Glutamatergic neuron (in vitro differentiated cells): ENCODE data around the gene PRKCE. TPM values are rescaled to one million over a fixed set of nuclear protein-coding genes. Genes with fewer than 3 reads are reported as not detected.

ENCODE experiments used
- DNase-seq: peaks from one replicate; pipeline ENCODE4 v3.0.0; 2022
- H3K27ac Mint-ChIP-seq: one replicate; pipeline ENCODE4 v1.8.0; 2020; ENCODE audit warnings: mild to moderate bottlenecking, mixed read lengths, inconsistent platforms; ENCODE audit not compliant: unreplicated experiment
- H3K27me3 Mint-ChIP-seq: one replicate; pipeline ENCODE4 v1.8.0; 2020; ENCODE audit warnings: mild to moderate bottlenecking, moderate library complexity, mixed read lengths, inconsistent platforms; ENCODE audit not compliant: unreplicated experiment
- H3K36me3 Mint-ChIP-seq: one replicate; pipeline ENCODE4 v1.8.0; 2020; ENCODE audit warnings: mild to moderate bottlenecking, mixed read lengths, inconsistent platforms; ENCODE audit not compliant: unreplicated experiment
- H3K4me1 Mint-ChIP-seq: one replicate; pipeline ENCODE4 v1.8.0; 2020; ENCODE audit warnings: mild to moderate bottlenecking, low read depth, mixed read lengths, inconsistent platforms; ENCODE audit not compliant: unreplicated experiment
- H3K4me3 Mint-ChIP-seq: one replicate; pipeline ENCODE4 v1.8.0; 2020; ENCODE audit warnings: mild to moderate bottlenecking, mixed read lengths, inconsistent platforms; ENCODE audit not compliant: unreplicated experiment
- H3K9me3 Mint-ChIP-seq: one replicate; pipeline ENCODE4 v1.8.0; 2020; ENCODE audit warnings: mild to moderate bottlenecking, moderate library complexity, mixed read lengths, inconsistent platforms; ENCODE audit not compliant: unreplicated experiment
- CTCF ChIP-seq: fragments of 200-600 bp; sonication (generic); IDR thresholded peaks from one replicate; pipeline ENCODE4 v1.5.0; 2021; ENCODE audit not compliant: partially characterized antibody, unreplicated experiment
- total RNA-seq: library from RNA; stranded (reverse); fragmentation: NEBNext Ultra II Directional; extraction: Animal tissue kit (Norgen Biotek cat#: 25700); gene quantifications from one replicate; pipeline ENCODE4 v1.2.1, GENCODE V29; 2021; ENCODE audit not compliant: unreplicated experiment

Gene PRKCE
- total RNA-seq, 1 donor from 2014 or later, result 74.8 TPM

- H3K27ac Mint-ChIP-seq, result no peak overlapping the region
- H3K4me3 Mint-ChIP-seq, result no peak overlapping the region
- peaks cover 7% of the 10 kb centered on the region for H3K36me3 Mint-ChIP-seq
- no peak for DNase-seq
- peaks cover 26% of the 10 kb centered on the region for H3K4me1 Mint-ChIP-seq
- peaks cover 15% of the 10 kb centered on the region for H3K27me3 Mint-ChIP-seq
- peaks cover 16% of the 10 kb centered on the region for H3K9me3 Mint-ChIP-seq
- TF ChIP-seq CTCF, result no peak
These were observed 173.7 kb downstream of the PRKCE start for GRCh38 chr2:45825001-45825651.

GRCh38 chr2:45826460-45826859 is 175.0 kb downstream of the PRKCE start:
- H3K27ac Mint-ChIP-seq, result peak overlapping the region; percentile 7
- DNase-seq, result no peak

GRCh38 chr2:45826884-45827635 is 175.6 kb downstream of the PRKCE start:
- Mint-ChIP-seq H3K27me3 (peaks cover 12% of the 10 kb centered on the region), H3K4me1 (peaks cover 16% of the 10 kb centered on the region), H3K27ac (peak overlapping the region; percentile 7), H3K4me3 (peak overlapping the region; percentile 11), H3K36me3 (peaks cover 16% of the 10 kb centered on the region), H3K9me3 (peaks cover 9% of the 10 kb centered on the region)
- DNase-seq, result peak; percentile 36
- no peak for TF ChIP-seq CTCF

More at GRCh38 chr2:45826460-45826859, 175.0 kb downstream of the PRKCE start:
- Mint-ChIP-seq H3K36me3 (peaks cover 16% of the 10 kb centered on the region), H3K4me1 (peaks cover 22% of the 10 kb centered on the region), H3K27me3 (peaks cover 13% of the 10 kb centered on the region), H3K9me3 (peaks cover 12% of the 10 kb centered on the region), H3K4me3 (peak overlapping the region; percentile 11)
- no peak for TF ChIP-seq CTCF

- Mint-ChIP-seq H3K27me3 (peaks cover 10% of the 10 kb centered on the region), H3K4me1 (peaks cover 16% of the 10 kb centered on the region), H3K9me3 (peaks cover 6% of the 10 kb centered on the region), H3K4me3 (no peak overlapping the region), H3K36me3 (peaks cover 16% of the 10 kb centered on the region), H3K27ac (no peak overlapping the region)
- DNase-seq, result no peak
- no peak for TF ChIP-seq CTCF
These were observed 178.8 kb downstream of the PRKCE start for GRCh38 chr2:45830322-45830721.
